ENCODE results near the gene TRIP10.

- TF ChIP-seq CTCF (IDR thresholded peaks at IDR 0.05) (no peak), EZH2 (IDR thresholded peaks at IDR 0.05) (no peak), EZH2phosphoT487 (IDR thresholded peaks at IDR 0.05) (no peak)
Observed at GRCh38 chr19:6723108-6723618, 16.3 kb upstream of the TRIP10 start.
